Left renal pelvis (tissue), 4 donors: ENCODE measurements around the gene ITPRID2. TPM values are rescaled to one million over a fixed set of nuclear protein-coding genes. Genes with fewer than 3 reads are reported as not detected.

Source experiments
- DNase-seq, 4 donors: peaks; one replicate each; pipeline ENCODE4 v3.0.0-alpha.2; 2013; ENCODE audit warnings: low read depth in 4 of 4, low spot score in 3 of 4
- polyA plus RNA-seq, 4 donors: library from polyadenylated mRNA; unstranded; fragments of 120-200 nt; gene quantifications; one replicate each; pipeline ENCODE4 v1.2.1, GENCODE V29; 2013; ENCODE audit not compliant: insufficient read length in 4 of 4

The ITPRID2 gene
- polyA plus RNA-seq, 4 donors: 145 to 209 (median 189) TPM

DNA sequence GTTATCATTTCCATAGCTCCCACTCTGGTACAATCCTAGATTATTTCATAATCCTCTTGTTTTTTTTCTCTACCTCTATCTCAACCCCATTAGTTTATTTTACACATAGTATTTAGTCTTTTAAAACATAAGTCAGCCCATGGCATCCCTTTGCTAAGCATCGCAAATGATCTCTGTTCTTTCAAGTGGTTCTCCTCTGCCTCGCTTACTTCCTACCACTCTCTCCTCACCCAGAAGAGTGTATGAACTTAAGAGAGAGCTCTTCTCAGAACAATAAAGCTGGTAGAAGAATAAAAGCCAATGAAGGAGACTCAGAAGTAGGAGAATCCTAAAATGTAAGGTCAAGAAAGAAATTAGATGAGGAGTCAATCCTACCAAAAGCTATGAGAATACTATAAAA is 12.2 kb upstream of the ITPRID2 start:
- no peak for DNase-seq

DNA sequence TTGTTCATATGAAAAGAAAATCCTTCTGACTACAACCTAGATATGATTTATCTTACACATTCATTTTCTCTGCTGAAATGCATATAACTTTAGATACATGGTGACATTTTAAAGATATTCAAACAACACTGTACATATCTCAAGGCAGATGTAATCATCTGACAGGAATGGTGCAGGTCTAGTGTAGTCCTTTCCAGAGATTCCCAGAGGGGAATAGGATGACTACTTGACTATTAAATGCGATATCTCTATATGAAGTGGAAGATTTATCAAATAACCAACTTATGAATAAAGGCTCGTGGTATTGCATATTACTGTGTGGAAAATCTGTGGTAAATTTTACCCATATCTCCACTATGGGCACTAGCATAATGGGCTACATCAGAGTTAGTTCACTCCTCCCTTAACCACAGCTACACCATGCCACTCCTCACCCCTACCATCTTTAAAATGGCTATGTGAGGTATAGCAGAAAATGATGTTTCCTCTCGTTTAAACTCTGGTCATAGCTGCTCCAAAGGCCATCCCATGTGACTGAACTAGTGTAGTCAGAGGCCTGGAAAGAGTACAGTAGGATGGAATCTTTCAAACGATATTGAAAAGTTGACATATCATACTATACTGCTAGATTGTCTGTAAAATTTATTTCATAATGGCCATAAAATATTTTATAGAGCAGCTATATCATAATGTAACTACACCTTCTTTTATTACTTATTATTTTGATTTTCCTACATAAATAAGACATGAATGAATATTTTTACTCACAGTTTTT is 9.1 kb upstream of the ITPRID2 start:
- no peak for DNase-seq

DNA sequence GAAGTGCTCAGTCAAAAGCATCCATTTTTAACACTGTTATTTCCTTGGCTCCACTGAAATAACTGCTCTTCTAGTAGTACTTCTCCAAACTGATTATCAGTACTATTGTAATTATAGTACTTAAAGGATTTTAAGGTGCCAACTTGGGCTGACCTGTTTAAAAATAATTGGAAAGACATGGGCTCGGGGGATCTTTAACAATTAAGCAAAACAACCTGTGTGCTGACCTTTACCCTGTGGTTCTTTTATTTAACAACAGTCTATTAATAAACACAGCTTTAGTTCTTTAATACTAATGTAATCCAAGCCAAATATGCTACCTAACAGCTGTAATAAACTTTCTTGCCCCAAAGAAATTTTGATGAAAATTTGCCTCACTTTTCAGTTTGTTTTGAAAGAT is 6.9 kb upstream of the ITPRID2 start:
- no peak for DNase-seq

DNA sequence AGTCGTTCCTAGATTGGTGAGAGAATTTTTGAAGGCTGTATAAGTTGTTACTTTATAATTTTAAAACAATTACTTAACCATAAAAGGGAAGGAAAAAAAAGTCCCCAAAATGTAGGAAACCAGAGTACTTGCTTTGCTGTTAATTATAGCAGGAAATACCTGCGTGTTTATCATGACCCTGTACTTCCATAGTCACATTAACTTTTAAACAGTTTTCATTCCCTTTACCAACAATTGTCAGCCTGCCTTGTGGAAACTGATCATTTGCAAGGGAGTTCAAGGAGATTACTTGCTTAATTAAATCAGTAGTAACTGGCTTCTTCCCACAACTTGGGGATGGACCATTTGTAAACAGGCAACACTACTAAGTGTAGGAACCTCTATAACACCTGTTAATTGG is 6.4 kb upstream of the ITPRID2 start:
- DNase-seq: no peak

DNA sequence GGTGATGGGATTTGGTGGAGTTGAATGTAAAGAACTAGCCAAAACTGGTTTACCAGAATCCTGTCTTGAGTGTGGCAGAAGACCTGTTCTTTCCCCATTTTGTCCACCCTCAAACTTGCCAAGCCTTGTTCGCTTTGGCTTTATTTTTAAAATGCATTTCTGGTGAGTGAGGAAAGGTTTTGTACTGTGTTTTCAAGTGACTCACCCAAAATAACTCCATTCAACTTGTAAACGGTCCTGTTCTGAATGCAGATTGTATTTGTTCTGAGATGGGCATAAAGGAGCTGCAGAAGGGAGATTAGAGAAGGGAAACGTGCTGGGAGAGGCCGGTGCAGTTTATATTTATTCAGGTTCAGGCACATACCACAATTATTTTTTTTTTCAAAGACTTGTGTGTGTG is 5.3 kb upstream of the ITPRID2 start:
- DNase-seq: no peak

DNA sequence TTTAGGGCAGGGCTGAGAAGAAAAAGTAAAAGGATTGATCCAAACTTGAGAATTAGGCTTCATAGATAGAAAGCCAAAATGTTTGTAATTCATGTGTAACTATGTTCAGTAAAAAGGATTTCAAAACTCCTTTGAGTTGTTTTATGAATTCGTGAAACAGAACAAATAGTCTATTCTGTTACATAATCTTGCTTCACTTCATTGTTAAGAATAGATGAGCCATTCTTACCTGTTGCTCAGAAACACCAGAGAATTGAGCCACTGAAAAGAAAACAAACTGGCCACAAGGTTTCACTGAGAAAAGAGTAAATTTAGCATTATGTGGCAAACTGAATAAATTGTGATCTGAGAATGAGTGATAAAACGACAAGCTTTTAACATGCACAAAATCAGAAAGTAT is 4.5 kb upstream of the ITPRID2 start:
- no peak for DNase-seq

DNA sequence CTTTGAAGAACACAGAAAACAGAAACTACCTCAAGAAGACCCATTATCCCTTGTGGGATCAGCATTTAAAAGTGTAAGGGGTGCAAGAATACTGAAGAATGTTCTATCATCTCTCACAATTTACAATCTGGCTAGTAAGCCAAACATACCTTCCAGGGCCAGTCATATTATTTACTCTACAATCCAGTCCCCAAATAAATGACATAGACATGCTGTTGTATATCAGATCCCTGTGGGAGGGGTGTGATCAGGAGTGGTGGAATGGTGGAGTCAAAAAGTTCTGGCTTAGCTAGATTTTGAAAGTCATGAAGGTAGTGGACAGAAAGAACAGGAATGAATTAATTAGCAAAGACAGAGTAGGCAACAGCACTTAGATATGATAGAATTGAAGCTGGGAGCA is 1.8 kb upstream of the ITPRID2 start:
- no peak for DNase-seq

DNA sequence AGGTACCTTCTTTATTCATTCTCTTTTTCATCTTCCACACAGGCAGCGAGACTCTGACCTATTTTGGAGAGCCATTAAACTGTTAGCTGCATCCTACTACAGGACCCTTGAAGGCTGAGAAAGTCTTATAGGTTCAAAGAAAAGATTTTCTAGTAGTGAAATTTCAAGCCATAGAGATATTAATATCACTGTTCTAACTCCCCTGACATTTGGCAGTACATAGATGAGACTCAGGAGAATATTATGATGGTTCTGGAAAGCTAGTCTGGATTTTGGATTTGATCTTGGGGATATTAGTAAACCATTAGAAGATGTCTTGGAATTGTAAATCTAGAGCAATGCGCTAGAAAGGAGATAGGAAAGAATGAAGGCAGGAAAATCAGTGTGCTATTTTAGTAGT is 1.3 kb upstream of the ITPRID2 start:
- DNase-seq: no peak

DNA sequence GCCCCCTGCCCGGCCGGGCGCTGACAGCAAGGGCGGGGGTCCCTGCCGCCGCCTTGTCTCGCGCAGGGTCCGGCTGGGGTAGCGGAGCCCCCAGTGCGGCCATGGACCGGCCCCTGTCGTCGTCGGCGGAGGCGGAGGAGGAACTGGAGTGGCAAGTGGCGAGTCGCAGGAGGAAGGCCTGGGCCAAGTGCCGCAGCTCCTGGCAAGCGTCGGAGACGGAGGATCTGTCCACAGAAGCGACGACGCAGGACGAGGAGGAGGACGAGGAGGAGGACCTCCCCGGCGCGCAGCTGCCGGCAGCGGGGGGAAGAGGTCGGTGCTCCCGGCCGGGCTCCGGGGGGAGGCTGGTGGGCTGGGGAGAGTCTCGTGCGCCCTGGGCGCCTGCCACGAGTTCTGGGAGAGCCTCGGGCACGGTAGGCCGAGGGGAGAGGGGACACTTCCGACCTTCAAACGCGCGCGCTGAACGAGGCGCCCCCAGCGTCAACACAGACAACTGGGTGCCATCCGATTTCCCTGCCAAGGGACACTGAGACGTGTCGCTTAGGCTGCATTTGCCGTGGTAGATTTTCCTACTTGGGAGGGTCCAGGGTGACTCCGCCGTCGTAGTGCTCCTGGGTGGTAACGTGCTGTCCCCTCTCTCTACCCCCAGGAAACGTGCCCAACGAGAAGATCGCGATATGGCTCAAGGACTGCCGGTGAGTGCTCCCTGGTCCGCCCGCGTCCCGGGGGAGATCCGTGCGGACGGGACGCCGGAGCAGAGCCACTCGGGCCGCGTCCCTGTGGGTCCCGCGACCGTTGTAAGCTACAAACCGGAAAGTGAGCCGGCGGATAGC is 652 bp downstream of the ITPRID2 start:
- peak in 3 of 4 donors; percentile 37 to 78 (median 55) for DNase-seq

DNA sequence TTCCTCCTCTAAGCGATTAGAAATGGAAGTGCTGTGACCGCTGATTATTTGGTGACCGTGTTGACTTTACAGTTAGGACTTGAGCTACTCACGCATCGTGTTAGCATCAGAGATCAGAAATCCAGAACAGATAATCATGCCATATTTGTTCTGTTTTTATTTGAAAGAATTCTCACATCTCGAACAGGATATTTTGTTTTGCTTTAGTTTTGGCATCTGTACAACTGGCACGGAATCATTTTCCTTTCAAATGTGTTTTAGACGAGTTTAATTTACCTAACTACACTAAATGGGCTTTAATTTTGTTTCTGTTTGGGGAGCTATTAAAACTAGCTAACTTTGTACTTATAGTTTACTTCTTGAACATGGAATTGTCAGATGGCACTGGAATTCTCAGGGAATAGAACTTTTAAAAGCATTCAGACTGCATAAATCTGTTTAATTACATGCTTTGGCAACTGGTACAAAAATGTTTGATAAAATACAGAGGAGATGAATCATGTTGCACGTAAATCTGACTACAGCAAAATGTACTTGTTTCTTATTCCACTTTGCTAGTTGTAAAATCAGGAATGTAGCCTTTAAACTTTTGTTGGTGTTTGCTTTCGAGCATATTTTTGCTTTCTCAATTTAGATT is 1.4 kb downstream of the ITPRID2 start:
- DNase-seq: peak in 1 of 4 donors; percentile 25

DNA sequence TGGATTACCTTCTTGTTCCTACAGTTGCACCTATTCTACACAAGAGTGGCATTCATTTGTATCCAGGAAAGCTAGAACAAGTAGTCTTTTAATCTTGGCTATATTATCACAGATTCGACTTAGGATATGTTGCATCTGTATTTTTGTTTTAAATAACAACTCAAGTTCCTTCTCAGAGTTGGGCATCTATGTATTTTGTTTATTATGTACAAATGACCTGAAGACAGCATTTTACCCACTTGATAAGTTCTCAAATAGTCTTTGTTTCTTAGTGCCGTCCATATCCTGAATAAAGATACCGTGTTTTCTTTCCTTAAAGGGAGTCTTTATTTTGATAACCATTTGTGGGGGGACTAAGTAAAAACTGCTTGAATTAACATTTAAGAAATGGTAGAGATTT is 2.9 kb downstream of the ITPRID2 start:
- no peak for DNase-seq

DNA sequence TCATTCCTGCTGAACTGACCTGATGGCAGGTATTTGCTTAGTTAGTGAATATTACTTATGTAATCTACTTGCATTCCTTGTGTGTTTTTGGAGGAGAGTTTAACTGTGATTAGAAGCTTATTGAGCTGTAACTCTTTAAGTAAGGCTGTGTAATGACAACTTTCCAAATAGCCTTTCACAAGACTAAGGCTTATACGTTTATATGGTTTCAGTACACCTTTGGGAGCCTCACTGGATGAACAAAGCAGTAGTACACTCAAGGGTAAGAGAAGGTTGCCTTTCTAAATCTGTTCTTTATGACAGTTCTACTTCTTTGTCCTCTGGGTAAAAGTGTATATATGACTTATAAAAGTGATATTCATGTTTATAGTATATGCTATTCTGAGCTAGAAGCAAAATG is 4.3 kb downstream of the ITPRID2 start:
- no peak for DNase-seq

DNA sequence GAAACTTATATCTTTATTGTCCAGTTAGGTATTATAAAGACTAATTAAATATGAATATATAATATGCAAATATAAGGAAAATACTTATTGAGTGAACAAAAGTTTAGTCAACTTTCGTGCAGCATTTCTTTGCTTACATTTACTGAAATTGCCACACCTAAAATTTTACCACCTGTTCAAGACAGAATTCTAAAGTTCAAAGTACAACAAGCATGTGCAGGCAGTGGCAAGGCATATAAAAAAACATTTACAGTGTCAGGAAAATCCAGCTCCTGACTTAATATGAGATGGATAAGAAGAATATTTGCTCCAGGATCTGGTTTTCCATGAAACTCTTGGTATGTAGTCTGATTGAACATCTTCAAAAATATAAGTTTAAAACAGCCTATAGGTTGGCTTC is 4.8 kb downstream of the ITPRID2 start:
- no peak for DNase-seq

DNA sequence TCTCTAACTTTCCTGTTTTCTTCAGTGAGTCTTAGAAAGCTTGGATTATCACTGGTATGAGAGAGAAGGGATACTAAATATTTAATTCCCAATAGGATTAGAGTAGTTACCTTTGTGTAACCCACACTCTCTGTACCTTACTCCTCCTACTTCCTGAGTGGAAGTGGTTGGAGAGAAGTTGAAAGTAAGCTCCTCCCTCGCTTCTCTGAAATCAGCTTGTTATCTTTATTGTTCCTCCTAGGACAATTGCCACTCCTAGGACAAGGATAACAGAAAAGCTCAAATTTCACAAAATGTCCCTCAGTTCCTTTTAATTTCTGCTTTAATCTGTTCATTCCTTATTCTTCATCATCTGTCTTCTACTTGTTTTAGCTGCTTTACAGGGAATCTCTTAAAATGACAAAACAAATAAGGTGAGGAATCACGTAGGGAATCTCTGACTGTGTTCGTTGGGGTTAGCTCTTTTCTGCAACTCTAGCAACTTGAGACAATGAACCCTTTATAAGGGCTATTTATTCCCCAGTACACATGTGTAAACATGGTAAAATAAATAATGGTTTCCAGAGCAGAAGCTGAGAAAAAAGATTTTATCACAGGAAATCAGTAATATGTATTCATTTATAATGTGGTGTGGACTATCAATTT is 8.6 kb downstream of the ITPRID2 start:
- DNase-seq: no peak

DNA sequence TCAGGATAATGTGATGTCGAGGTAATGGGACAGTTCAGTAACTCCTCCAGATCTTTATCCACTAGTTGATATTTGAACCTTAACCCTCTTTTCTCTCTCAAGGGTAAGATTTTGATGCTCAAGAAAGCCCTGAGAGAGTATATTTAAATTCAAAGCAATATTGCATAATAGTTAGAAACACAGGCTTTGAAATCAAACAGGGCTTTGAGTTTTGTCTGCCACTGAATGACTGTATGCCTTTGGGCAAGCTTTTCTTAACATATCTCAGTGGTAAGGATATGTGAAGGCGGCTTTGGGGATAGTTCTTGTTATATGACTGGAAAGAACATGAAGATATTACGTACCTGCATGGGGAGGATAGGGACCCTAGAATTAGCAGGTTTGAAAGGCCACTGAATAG is 11.1 kb downstream of the ITPRID2 start:
- no peak for DNase-seq

DNA sequence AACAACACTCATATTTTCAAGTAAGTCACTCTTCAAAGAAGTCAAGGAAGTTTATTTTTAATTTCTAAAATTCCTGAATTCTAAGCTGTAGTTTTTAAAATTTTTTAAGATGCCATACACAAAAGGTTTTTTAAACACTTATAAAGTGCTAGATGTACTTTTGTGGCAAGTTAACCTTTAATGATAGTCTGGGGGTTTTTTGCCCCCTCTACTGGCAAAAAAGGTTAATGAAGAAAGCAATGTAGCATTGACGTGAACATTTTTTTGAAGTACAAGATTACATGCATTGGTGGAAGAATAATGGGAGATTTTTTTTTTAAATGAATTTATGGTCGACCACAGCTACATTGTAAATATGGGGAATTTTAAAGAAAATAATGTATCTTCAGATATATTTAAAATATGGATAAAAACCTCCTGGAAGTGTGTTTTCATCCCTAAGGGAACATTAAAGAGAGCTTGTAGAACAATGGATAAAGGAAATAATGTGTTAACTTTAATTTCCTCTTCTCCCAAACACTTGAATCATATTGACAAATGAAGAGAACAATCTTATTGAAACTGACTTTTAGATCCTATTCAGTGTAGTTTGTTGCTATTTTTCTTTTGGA is 12.6 kb downstream of the ITPRID2 start:
- DNase-seq: peak in 1 of 4 donors; percentile 48

DNA sequence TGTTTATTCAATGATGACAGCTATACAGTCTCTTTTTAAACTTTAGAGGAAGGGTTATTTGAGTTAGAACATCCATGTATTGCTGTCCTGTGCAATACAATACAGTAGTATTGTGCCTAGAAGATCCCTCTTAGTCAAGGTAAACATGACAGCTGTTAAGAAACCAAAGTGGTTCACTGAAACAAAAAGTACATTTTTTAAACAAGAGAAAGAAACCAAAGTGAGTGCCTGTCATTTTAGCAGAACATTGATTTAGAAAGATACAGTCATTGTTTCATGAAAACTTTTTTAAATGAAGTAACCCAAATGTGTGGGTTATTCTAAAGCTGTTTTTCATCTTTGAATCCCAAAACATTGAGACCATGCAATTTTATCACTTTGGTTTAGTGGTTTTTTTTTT is 15.5 kb downstream of the ITPRID2 start:
- no peak for DNase-seq

DNA sequence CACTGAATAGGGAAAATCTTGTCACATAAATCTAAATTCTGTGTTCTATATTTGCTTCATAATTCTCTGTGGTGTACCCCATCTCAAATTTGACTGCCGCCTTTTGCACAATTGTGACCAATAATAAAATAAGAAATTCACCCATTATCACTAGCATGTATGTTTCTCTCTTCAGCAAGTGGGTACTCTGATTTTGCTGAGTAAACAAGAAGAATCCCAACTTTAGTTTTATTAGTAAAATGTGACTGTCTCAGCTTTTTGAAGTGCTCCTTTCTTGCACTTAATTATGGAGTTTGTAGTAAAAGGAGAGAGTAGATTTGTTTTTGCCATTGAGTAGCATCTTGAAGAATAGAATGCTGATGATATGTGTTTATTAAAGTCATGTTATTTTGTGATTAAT is 16.1 kb downstream of the ITPRID2 start:
- no peak for DNase-seq

DNA sequence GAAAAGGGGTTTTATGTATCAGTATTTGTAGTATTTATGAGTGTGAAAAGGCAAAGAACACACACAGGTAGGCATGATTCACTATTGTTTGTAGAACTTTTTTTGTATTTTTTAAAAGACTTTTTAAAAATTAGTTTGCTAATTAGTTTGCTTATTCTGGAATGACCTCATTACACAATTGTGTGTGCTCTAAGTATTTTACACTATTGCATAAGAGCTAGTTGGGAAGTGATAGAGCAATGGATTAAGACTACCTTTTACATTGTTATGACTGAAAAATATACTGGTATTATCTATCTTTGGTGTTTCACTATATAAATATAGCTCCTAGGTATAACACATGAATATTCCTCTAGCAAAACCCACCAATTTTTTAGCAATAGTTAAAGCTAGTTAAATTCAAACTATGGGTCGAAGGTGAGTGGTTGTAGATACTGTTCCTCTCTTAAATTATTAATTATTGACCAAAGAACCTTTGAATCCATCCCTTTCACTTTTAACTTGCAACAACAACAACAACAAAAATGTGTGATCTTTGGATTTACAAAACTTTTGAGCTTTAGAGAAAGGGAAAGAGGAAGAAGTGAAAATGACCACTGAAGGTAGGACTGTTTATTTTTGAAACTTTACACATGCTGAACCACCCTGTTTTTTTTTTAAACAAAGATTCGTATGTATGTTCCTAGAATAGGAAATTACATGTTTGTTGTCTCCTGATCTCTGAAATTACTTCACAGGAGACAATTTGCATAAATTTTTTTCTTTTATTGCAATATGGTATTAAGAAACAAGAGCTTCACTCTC is 18.7 kb downstream of the ITPRID2 start:
- no peak for DNase-seq

DNA sequence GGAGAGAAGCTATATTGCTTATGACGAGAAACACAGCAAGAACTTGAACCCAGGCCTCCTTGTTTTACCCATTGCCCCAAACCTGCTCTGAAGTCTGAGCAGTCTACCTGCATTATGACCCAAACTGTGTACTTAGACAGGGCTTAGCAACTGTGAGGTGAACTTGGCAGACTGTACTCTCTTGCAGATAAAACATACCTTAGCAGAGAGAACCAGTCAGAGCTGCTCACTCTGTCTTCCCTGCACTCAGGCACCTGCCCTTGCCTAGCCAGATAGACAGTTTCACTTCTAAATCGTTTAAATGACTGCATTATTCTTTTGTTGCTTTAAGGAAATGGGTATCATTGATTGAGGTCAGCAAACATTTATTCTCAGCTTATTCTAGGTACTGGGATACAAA is 20.3 kb downstream of the ITPRID2 start:
- no peak for DNase-seq
